GF-D8 (cell line): ENCODE measurements around the gene ADAMTS9.

Source experiments
- DNase-seq: peaks from one replicate; lab custom pipeline; 2025; lab: John Stamatoyannopoulos, UW

ADAMTS9 gene

GRCh38 chr3:64620020-64620419 lies 67.8 kb downstream of the ADAMTS9 start:
- no peak for DNase-seq

- no peak for DNase-seq
Measured at GRCh38 chr3:64619216-64619615, 68.6 kb downstream of the ADAMTS9 start.

DNA sequence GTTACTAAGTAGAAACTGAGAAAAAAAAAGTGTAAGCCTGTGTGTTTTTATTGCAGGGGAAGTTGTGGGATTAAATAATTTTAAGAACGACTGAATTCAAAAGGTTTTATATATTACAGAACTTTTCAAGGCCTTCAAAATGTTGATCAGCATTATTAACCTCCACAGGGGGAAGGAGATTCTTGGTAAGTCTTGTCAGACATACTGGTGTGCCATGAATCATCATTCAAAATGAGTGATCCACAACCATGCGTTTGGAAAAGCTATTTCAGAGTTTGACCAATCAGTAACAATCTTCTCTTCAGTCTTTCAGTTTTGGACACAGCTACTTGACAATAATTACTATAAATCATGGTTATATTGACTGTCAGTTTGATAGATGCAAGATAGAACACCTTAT lies 70.2 kb downstream of the ADAMTS9 start:
- no peak for DNase-seq

DNA sequence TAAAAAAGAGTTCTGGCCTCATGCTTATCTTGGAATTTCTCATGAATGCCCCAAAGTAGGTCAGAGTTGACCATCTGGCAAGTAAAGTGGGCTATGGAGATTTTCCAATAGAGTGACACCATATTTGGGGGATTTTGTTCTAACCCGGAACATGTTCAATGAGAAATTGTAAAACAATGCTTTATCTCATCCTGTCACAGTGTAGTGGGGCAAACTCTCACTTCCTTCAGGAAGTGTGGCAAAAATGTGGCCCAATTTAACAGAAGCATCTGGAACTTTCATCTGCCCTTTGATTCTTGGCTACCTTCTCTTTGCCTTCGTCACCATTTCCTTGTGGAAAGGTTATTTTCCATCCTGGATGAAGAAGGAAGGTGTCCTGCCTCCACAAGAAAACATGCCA lies 70.8 kb downstream of the ADAMTS9 start:
- peak; percentile 34 for DNase-seq

DNA sequence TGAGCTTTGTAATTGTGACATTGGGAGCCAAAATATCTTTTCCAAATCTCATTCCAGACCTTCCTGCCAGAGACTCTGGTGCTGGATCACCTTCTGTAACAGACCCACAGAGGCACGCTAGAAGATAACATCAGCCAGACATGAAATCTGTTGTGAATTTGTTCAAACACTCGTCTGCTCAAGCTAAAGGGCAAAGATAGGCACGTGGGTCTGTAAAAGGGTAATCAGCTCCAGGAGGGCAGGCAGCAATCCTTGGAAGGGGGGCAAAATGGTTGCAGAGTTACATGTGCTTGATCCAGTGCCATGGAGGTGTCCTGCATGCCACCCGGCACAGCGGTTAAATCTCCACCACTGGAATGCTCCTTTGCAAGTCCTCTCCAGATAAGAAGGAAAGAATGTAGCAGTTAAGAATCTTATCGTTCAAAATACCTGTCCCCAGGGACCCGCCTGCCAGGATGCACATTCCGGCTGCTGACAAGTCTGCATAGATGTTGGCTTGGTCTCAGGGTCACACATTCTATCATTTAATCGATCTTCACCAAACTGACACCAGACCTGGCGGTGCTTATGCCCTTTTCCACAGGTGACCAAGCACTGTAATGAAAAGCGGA lies 74.8 kb downstream of the ADAMTS9 start:
- no peak for DNase-seq

DNA sequence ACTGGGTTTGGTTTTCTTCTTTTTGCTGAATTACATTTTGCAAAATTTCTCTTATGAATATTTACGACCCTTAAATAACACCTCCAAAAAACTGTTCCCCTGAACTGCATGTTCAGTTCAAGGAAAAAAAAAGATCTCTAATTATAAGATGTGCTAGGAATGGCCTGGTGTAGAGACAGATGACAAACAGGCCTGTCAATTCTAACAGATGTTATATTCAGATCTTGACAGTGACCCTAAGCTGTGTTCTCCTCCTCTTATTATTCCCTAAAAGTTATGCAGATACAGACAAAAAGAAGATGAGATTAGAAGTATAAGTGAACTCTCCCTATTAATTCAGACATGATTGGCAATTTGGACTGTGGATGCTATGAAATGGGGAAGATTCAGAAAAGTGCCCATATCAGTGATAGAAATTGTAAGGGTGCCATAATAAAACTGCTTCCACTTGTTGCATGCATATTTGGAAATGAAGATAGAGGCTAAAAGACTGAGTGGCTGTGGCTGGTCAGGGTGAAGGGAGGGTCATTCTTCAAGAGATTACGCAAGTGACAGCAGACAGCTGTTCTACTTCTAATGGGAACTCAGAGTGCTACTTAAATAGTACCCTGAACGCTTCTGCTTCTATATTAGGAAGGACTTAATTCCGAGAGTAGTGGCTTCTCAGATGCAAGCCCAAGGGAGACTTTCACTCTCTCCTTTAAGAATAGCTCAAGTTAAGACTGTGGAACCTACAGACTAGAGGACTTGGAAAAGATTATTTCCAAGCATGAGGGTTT lies 75.5 kb downstream of the ADAMTS9 start:
- DNase-seq, result no peak

DNA sequence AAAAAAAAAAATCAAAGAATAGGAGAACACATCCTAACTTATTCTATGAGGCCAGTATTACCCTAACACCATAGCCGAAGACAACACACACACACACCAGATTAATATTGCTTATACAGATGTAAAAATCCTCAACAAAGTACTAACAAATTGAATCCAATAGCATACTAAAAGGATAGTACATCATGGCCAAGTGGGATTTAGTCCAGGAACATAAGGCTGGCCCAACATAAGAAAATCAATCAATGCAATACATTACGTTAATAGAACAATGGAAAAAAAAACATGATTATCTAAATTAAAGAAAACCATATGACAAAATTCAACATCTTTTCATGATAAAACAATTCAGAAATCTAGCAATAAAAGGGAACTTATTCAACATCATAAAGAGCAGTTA lies 79.1 kb downstream of the ADAMTS9 start:
- no peak for DNase-seq

DNA sequence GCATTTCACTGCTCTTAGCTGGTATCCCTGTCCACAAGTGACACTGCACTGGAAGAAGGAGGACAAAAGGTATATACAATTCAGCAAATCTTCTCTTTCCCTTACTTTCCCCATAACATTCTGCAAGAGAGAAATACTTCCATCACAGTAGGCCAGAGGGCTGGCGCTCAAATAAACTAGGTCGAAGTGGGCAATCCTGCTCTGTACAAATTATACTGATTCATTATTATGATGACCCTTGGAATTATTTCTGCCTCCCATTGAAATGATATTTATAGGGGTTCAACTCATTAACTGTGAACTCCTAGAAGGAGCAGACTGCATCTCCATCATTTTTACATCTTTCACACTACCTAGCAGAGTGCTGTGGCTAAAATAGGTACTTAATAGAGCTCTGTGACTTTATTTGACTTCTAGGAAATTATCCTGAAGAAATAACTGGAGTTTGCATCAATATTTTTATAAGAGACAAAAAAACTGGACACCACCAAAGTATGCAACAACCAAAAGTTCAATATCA lies 80.7 kb downstream of the ADAMTS9 start:
- no peak for DNase-seq

GRCh38 chr3:64604313-64604712 lies 83.5 kb downstream of the ADAMTS9 start:
- DNase-seq, result no peak

DNA sequence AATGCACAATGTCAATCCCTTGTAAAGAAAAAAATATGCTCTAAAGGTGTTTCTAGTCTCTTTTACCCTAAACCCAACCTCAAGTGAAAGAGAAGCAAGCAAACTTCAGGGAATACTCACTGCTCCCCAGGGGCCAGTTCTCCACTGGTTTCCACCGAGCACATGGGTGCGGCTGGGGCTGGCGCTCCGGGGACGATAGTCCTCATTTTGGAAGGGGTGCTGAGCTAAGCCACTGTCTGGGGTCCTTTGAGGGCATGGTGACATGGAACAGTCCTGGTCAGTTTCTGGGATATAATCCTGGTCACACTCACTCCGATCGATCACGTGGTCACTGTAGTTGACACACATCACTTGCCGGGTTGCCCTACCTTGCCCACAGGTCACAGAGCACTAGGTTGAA lies 86.0 kb downstream of the ADAMTS9 start:
- no peak for DNase-seq

- DNase-seq, result no peak
Measured at GRCh38 chr3:64600246-64600950, 87.4 kb downstream of the ADAMTS9 start.

DNA sequence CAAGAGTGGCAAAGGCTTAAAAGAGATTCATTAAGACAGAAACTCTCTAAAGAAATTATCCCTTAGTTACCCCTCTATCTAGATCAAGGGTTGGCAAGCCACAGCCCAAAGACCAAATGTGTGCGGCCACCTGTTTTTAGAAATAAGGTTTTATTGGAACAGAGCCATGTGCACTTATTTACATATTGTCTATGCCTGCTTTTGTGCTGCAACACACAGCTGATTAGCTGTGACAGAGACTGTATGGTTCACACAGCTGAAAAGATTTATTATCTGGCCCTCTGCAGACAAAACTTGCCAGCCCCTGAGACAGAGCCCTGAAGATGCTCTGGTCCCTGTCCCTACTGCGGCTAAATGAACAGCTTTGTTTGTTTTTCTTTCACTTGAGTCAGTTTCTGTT lies 88.1 kb downstream of the ADAMTS9 start:
- no peak for DNase-seq

GRCh38 chr3:64595253-64595694 lies 92.5 kb downstream of the ADAMTS9 start:
- DNase-seq, result no peak

DNA sequence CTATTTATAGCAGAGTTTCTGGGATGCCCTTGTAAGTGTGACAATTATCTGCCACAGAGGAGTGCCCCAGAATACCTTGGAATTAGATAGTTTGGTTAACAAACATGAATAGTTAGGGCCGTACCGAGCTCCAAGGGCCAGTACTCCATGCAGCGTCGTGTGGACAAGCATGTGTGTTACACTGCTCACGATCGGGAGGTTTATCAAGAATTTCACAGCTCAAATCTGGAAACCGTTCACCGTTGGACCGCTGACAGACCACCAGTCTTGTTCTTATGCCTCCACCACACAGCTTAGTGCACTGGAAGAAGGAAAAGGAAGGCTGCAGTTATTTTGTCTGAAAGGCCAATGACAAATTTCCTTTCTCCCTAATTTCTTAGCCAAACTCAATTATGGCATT lies 93.7 kb downstream of the ADAMTS9 start:
- no peak for DNase-seq

- DNase-seq, result no peak
Measured at GRCh38 chr3:64593350-64593749, 94.5 kb downstream of the ADAMTS9 start.

- DNase-seq, result no peak
Measured at GRCh38 chr3:64591615-64592014, 96.2 kb downstream of the ADAMTS9 start.

DNA sequence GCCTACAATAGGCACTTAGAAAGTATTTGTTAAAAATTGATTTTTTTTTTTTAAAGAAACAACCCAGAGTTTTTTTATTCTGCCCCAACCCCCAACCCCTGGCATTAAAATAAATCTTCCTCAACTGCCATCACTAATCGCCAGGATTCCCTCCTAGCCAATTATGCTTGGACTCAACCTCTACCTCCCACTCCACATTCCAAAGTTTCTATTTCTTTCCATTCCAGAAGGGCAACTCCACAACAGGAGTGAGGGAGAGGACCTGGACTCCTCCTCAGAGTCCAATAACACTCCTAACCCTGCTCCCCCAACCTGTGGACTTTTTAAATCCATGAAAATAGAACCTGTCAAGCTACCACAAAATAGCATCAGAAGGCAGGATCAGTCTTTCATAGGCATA lies 99.4 kb downstream of the ADAMTS9 start:
- DNase-seq, result no peak

GRCh38 chr3:64586952-64587351 lies 100.8 kb downstream of the ADAMTS9 start:
- no peak for DNase-seq

GRCh38 chr3:64584179-64584578 lies 103.6 kb downstream of the ADAMTS9 start:
- DNase-seq, result no peak

DNA sequence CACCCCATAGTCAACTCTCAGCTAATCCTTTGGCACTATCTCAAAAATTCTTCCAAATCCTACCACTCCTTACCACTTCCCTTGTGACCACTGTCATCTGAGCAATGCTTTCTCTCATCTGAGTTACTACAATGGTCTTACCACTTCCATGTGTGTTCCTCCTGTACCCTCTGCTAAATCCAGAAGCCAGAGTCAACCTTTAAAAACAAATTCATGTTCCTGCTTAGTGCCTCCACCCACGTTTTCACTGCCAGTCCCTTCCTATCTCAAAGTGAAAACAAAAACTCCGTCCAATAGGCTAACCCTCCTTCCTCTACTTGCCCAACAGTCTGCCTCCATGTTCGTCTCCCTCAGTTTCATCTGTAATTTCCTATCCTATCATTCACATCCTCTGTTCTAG lies 109.0 kb downstream of the ADAMTS9 start:
- no peak for DNase-seq

DNA sequence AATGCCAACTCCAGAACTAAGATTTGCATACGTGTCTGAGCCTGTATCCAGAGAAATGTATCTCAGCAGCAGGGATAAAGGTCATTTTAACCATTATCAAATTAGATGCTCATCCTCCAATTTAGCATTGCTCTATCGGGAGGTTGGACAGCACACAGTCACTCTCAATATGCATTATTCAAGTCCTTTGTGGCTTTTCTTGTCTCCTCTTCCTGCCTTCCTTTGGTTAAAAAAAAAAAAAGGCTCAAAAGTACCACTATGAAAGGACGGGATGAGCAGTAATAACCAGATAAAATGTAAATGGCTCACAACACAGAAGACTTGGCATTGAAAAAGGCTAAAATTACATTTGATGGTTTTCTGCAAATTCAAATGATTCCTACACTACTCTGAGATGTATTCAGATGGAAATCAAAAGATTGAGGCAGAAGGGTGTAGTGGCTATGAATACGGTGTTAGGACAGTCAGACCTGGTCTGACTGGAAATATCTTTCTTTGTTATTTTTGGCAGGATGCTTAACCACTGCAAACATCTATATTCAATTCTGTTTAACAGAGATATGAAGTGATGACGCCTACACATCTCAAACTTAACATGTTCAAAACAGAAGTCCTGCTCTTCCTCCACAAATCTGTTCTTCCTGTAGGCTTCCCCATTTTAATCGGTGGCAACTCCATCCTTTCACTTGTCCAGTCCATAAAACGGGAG lies 109.6 kb downstream of the ADAMTS9 start:
- no peak for DNase-seq

- no peak for DNase-seq
Measured at GRCh38 chr3:64576211-64576775, 111.5 kb downstream of the ADAMTS9 start.
